Liver (tissue), 3 donors: ENCODE results near the gene RNF133.

Source experiments
- CTCF ChIP-seq: fragments of 150-350 bp; IDR thresholded peaks from 2 replicates; pipeline ENCODE4 v1.5.1; 2017; ENCODE audit warnings: improper control_type of control experiment, low read depth, low read length; ENCODE audit not compliant: missing input control
- GABPA ChIP-seq, 2 donors: IDR thresholded peaks in 1 of 2; conservative IDR thresholded peaks in 1 of 2; 2 replicates each; pipeline ENCODE4 v1.6.1; 2016; ENCODE audit warnings: antibody characterized with exemption in 2 of 2, mild to moderate bottlenecking in 1 of 2, moderate library complexity in 1 of 2
- HNF4G ChIP-seq: IDR thresholded peaks from 2 replicates; pipeline ENCODE4 v1.6.1; 2016; ENCODE audit warnings: antibody characterized with exemption
- REST ChIP-seq: IDR thresholded peaks from 2 replicates; pipeline ENCODE4 v1.6.1; 2016; ENCODE audit warnings: antibody characterized with exemption, mild to moderate bottlenecking
- RXRA ChIP-seq, 2 donors: IDR thresholded peaks; 2 replicates each; pipeline ENCODE4 v1.6.1; 2017 to 2018; ENCODE audit warnings: antibody characterized with exemption in 2 of 2, mild to moderate bottlenecking in 1 of 2
- SP1 ChIP-seq: IDR thresholded peaks from 2 replicates; pipeline ENCODE4 v1.6.1; 2018; ENCODE audit warnings: antibody characterized with exemption, mild to moderate bottlenecking
- donor health status: healthy.
- donor health status: healthy.

- TF ChIP-seq CTCF: no peak
- no peak for TF ChIP-seq HNF4G
- no peak for TF ChIP-seq SP1
- TF ChIP-seq GABPA (IDR thresholded peaks at IDR 0.05 in 1 of 2, conservative IDR thresholded peaks at IDR 0.05 in 1 of 2): no peak
- TF ChIP-seq REST: no peak
- TF ChIP-seq RXRA (IDR thresholded peaks at IDR 0.05): no peak
Observed at GRCh38 chr7:122724366-122724765, 25.4 kb upstream of the RNF133 start.
